Mesendoderm (in vitro differentiated cells): ENCODE results near the gene UFC1.

ENCODE experiments used
- DNase-seq: peaks from one replicate; pipeline ENCODE4 v3.0.0; 2013
- H2AK5ac ChIP-seq: 2 replicates; pipeline ENCODE4 v1.6.1; 2013; ENCODE audit warnings: low read length, inconsistent platforms
- H2BK120ac ChIP-seq: 2 replicates; pipeline ENCODE4 v1.6.1; 2013; ENCODE audit warnings: low read depth, mild to moderate bottlenecking, low read length, moderate library complexity, mixed read lengths
- H2BK15ac ChIP-seq: replicated peaks from 2 replicates; pipeline ENCODE4 v1.6.1; 2013; ENCODE audit warnings: low read depth, mild to moderate bottlenecking, moderate library complexity
- H2BK5ac ChIP-seq: 2 replicates; pipeline ENCODE4 v1.6.1; 2013; ENCODE audit warnings: low read length, inconsistent platforms
- H3K18ac ChIP-seq: 2 replicates; pipeline ENCODE4 v1.6.1; 2013; ENCODE audit warnings: mild to moderate bottlenecking, low read length, mixed read lengths
- H3K23ac ChIP-seq: one replicate; pipeline ENCODE4 v1.6.1; 2013; ENCODE audit warnings: low read length
- H3K27ac ChIP-seq: 2 replicates; pipeline ENCODE4 v1.5.1; 2013; ENCODE audit warnings: low read depth, mild to moderate bottlenecking, inconsistent platforms, low read length, moderate library complexity
- H3K27me3 ChIP-seq: 2 replicates; pipeline ENCODE4 v1.6.1; 2013; ENCODE audit warnings: low read length, control low read depth, mild to moderate bottlenecking, inconsistent platforms; ENCODE audit not compliant: insufficient read depth, poor library complexity
- H3K36me3 ChIP-seq: 2 replicates; pipeline ENCODE4 v1.6.1; 2013; ENCODE audit warnings: low read length, inconsistent platforms; ENCODE audit not compliant: control insufficient read depth, insufficient read depth
- H3K4ac ChIP-seq: one replicate; pipeline ENCODE4 v1.6.1; 2013; ENCODE audit warnings: low read depth, mild to moderate bottlenecking, low read length, moderate library complexity
- H3K4me1 ChIP-seq: 2 replicates; pipeline ENCODE4 v1.6.1; 2013; ENCODE audit warnings: low read depth, low read length, inconsistent platforms; ENCODE audit not compliant: control insufficient read depth
- H3K4me2 ChIP-seq: 2 replicates; pipeline ENCODE4 v1.6.1; 2013; ENCODE audit warnings: low read length
- H3K4me3 ChIP-seq: 2 replicates; pipeline ENCODE4 v1.5.1; 2013; ENCODE audit warnings: mild to moderate bottlenecking, low read length
- H3K56ac ChIP-seq: one replicate; pipeline ENCODE4 v1.6.1; 2013; ENCODE audit warnings: low read length
- H3K79me1 ChIP-seq: 2 replicates; pipeline ENCODE4 v1.6.1; 2013; ENCODE audit warnings: low read length, inconsistent platforms
- H3K79me2 ChIP-seq: 2 replicates; pipeline ENCODE4 v1.6.1; 2013; ENCODE audit warnings: mild to moderate bottlenecking, low read length; ENCODE audit not compliant: control insufficient read depth, insufficient read depth
- H3K9ac ChIP-seq: 2 replicates; pipeline ENCODE4 v1.6.1; 2013; ENCODE audit warnings: low read length, inconsistent platforms
- H4K5ac ChIP-seq: one replicate; pipeline ENCODE4 v1.6.1; 2013; ENCODE audit warnings: low read length
- H4K8ac ChIP-seq: one replicate; pipeline ENCODE4 v1.6.1; 2013; ENCODE audit warnings: low read depth, mild to moderate bottlenecking, control low read depth, low read length, moderate library complexity
- WGBS: extraction: QIAGEN DNeasy Blood & Tissue Kit; methylation state at CpG from one replicate; pipeline ENCODE4 v1.1.7; 2013; ENCODE audit warnings: low lambda C conversion rate, missing lambda C conversion rate; ENCODE audit not compliant: insufficient coverage; ENCODE audit errors: extremely low coverage; 5-methylcytosine and 5-hydroxymethylcytosine counted together

Gene UFC1

GRCh38 chr1:161192476-161193465 lies 39.0 kb downstream of the UFC1 start:
- Histone ChIP-seq H4K8ac (no peak overlapping the region), H3K56ac (no peak overlapping the region), H3K4ac (no peak overlapping the region), H3K4me1 (peaks cover 8% of the 10 kb centered on the region), H3K36me3 (no peaks in the 10 kb centered on the region), H2BK15ac (no peak overlapping the region), H4K5ac (no peak overlapping the region), H3K18ac (no peak overlapping the region), H2AK5ac (no peak overlapping the region), H2BK120ac (no peak overlapping the region), H3K4me2 (no peak overlapping the region), H3K9ac (no peak overlapping the region), H3K79me1 (no peaks in the 10 kb centered on the region), H3K4me3 (no peak overlapping the region), H3K23ac (no peak overlapping the region), H3K27me3 (no peaks in the 10 kb centered on the region), H2BK5ac (no peak overlapping the region), H3K79me2 (no peaks in the 10 kb centered on the region), H3K27ac (no peak overlapping the region)
- DNase-seq: peak; percentile 83
- WGBS: no CpG with 5 or more reads among the region's 15 CpGs

- Histone ChIP-seq H3K79me2 (no peaks in the 10 kb centered on the region), H3K4me2 (no peak overlapping the region), H3K18ac (no peak overlapping the region), H4K5ac (no peak overlapping the region), H2BK5ac (no peak overlapping the region), H2BK15ac (no peak overlapping the region), H3K23ac (no peak overlapping the region), H3K9ac (no peak overlapping the region), H3K27ac (no peak overlapping the region), H3K79me1 (no peaks in the 10 kb centered on the region), H3K27me3 (no peaks in the 10 kb centered on the region), H3K4me3 (no peak overlapping the region), H3K4me1 (peaks cover 13% of the 10 kb centered on the region), H3K36me3 (no peaks in the 10 kb centered on the region), H2AK5ac (no peak overlapping the region), H3K4ac (no peak overlapping the region), H4K8ac (no peak overlapping the region), H3K56ac (no peak overlapping the region), H2BK120ac (no peak overlapping the region)
- DNase-seq: no peak
- no CpG with 5 or more reads among the region's 21 CpGs for WGBS
Observed at GRCh38 chr1:161193561-161194235, 39.9 kb downstream of the UFC1 start.

GRCh38 chr1:161195171-161195570 lies 41.4 kb downstream of the UFC1 start:
- H3K79me2 ChIP-seq: no peaks in the 10 kb centered on the region
- no CpG with 5 or more reads among the region's 4 CpGs for WGBS

GRCh38 chr1:161196111-161196510 lies 42.3 kb downstream of the UFC1 start:
- H3K27me3 ChIP-seq: no peaks in the 10 kb centered on the region
- H3K79me1 ChIP-seq: no peaks in the 10 kb centered on the region
- H3K9ac ChIP-seq: no peak overlapping the region
- H3K4me2 ChIP-seq: no peak overlapping the region
- no peak overlapping the region for H3K56ac ChIP-seq
- no peak overlapping the region for H2AK5ac ChIP-seq
- no peak overlapping the region for H2BK5ac ChIP-seq
- no CpG with 5 or more reads among the region's 7 CpGs for WGBS
- no peak overlapping the region for H3K27ac ChIP-seq
- H4K5ac ChIP-seq: no peak overlapping the region
- no peak overlapping the region for H3K4me3 ChIP-seq
- H3K36me3 ChIP-seq: no peaks in the 10 kb centered on the region
- H3K79me2 ChIP-seq: no peaks in the 10 kb centered on the region
- no peak overlapping the region for H2BK120ac ChIP-seq
- H3K4ac ChIP-seq: no peak overlapping the region
- no peak for DNase-seq
- H3K4me1 ChIP-seq: peaks cover 31% of the 10 kb centered on the region
- no peak overlapping the region for H3K23ac ChIP-seq
- H4K8ac ChIP-seq: no peak overlapping the region
- H3K18ac ChIP-seq: no peak overlapping the region
- no peak overlapping the region for H2BK15ac ChIP-seq

More at GRCh38 chr1:161195171-161195570, 41.4 kb downstream of the UFC1 start:
- H3K27ac ChIP-seq: no peak overlapping the region
- H4K5ac ChIP-seq: no peak overlapping the region
- no peak overlapping the region for H2BK5ac ChIP-seq
- H3K9ac ChIP-seq: no peak overlapping the region
- H3K18ac ChIP-seq: no peak overlapping the region
- H3K27me3 ChIP-seq: no peaks in the 10 kb centered on the region
- no peak overlapping the region for H3K56ac ChIP-seq
- H3K4me2 ChIP-seq: no peak overlapping the region
- no peak overlapping the region for H4K8ac ChIP-seq
- H3K36me3 ChIP-seq: no peaks in the 10 kb centered on the region
- no peak overlapping the region for H3K4ac ChIP-seq
- H3K23ac ChIP-seq: no peak overlapping the region
- no peak overlapping the region for H2AK5ac ChIP-seq
- no peaks in the 10 kb centered on the region for H3K79me1 ChIP-seq
- no peak overlapping the region for H3K4me3 ChIP-seq
- H3K4me1 ChIP-seq: peaks cover 22% of the 10 kb centered on the region
- H2BK120ac ChIP-seq: no peak overlapping the region
- no peak for DNase-seq
- no peak overlapping the region for H2BK15ac ChIP-seq

- no peaks in the 10 kb centered on the region for H3K27me3 ChIP-seq
- H3K4me1 ChIP-seq: peaks cover 32% of the 10 kb centered on the region
- no peak overlapping the region for H2BK120ac ChIP-seq
- H3K4me2 ChIP-seq: peak overlapping the region; percentile 30
- H3K79me1 ChIP-seq: no peaks in the 10 kb centered on the region
- H3K79me2 ChIP-seq: no peaks in the 10 kb centered on the region
- H3K18ac ChIP-seq: peak overlapping the region; percentile 6
- no peak overlapping the region for H3K4ac ChIP-seq
- no peak for DNase-seq
- no CpG with 5 or more reads among the region's 27 CpGs for WGBS
- no peak overlapping the region for H2BK15ac ChIP-seq
- no peak overlapping the region for H3K27ac ChIP-seq
- H2AK5ac ChIP-seq: peak overlapping the region; percentile 39
- peak overlapping the region; percentile 69 for H3K9ac ChIP-seq
- no peaks in the 10 kb centered on the region for H3K36me3 ChIP-seq
- peak overlapping the region; percentile 47 for H2BK5ac ChIP-seq
- H4K8ac ChIP-seq: no peak overlapping the region
- no peak overlapping the region for H3K4me3 ChIP-seq
- no peak overlapping the region for H4K5ac ChIP-seq
- H3K23ac ChIP-seq: no peak overlapping the region
- peak overlapping the region; percentile 84 for H3K56ac ChIP-seq
Observed at GRCh38 chr1:161196521-161197451, 43.0 kb downstream of the UFC1 start.
